Stimulated activated CD8-positive, alpha-beta memory T cell treated with anti-CD3 and anti-CD28 coated beads, Interleukin-4, amount 100 ng/mL, for 48 hours (primary cell): ENCODE results near the gene PCK1.
"Not testable (repeated sequence)": the region's sequence is repeated elsewhere in the genome, so short reads cannot be mapped to it uniquely, and the experiment has no call there.

Experiments used
- DNase-seq: peaks from one replicate; pipeline ENCODE4 v3.0.0-alpha.2; 2020

The PCK1 gene

DNA sequence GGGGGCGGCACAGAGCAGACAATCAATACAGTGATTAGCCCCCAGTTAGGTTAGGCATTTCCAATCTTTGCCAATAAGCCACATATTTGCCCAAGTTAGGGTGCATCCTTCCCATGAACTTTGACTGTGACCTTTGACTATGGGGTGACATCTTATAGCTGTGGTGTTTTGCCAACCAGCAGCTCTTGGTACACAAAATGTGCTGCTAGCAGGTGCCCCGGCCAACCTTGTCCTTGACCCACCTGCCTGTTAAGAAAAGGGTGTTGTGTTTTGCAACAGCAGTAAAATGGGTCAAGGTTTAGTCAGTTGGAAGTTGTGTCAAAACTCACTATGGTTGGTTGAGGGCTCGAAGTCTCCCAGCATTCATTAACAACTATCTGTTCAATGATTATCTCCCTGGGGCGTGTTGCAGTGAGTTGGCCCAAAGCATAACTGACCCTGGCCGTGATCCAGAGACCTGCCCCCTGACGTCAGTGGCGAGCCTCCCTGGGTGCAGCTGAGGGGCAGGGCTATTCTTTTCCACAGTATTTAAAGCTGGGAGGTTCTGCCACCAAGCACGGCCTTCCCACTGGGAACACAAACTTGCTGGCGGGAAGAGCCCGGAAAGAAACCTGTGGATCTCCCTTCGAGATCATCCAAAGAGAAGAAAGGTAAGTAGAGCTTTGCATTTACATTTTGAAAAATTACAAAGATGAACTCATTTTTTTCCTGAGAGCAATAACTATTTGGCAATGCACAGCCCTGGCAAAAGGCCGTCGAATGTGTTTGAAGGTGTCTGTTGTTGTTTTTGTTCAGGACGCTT lies at the start of gene PCK1:
Gene PCK1 (plus strand): TSS at position 557 of the 802 bp plus-strand sequence. CDS start 302 bp downstream, outside the sequence.
- DNase-seq, result no peak

DNA sequence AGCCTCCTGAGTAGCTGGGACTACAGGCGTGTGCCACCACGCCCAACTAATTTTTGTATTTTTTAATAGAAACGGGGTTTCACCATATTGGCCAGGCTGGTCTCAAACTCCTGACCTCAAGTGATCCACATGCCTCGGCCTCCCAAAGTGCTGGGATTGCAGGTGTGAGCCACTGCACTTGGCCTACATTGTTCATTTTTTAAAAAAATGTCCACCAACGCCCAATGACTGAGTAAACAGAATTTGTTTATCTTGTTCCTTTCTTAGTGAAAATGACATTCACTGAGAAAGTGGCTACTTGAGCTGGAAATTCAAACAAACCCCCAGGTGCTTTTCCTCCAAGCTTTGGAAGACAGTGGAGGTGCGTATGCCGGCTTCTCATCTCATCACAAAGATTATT lies 49.2 kb upstream of the PCK1 start:
- not testable (repeated sequence) for DNase-seq

DNA sequence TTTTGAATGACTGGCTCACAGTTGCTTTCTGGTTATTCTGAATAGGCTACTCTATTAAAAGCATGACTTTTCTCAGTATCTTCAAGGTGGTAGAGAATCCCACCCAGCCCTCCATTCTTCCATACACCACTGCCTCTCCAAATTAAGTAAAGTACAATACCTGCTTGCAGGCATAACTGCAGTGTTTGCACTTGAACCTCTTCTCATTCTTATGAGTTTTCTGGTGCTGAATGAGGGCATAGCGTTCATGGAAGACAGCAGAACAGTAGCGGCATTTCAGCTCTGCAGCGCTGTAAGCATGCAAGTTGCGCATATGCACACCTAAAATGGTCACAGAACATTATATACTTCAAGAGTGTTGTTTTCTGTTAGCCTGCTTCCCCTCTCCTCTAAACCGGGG lies 48.5 kb upstream of the PCK1 start:
- no peak for DNase-seq

DNA sequence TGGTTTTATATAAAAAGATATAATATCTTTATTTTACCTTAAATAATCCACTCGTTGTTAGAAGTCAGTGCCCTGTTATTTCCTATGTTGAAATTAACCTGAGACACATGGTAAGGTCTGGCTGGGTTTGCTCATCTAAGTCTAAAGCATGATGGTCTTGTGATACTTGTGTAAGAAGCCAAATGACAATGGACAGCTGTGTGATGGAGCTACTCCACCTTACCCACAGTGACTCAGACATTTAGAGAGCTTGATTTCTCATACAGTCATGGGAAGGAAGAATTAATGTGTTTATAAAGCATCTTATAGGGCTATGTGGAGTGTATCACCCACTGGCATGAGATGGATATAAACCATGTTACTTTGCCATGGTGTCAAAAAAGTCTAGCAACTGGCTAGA lies 47.7 kb upstream of the PCK1 start:
- DNase-seq, result no peak

DNA sequence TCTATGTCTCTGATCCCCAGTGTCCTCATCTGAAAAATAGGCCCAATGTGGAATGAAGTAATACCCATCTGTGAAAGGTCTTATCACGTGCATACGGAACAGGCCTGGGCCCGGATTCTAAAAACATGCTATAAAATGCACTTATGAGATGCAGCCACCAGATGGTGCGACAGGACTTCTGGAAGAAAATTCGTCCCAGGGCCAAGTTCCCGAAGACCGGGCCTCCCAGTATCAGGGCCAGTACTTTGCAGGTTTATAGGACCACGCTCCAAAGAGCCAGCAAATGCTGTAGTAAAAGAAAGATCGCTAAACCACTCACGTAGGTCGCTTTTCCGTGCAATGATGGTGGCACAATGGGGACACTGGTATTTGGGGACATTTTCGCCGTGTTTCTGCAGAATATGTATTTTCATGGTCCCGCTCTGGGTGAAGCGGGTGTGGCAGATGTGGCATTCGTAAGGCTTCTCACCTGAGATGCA lies 46.6 kb upstream of the PCK1 start:
- DNase-seq, result peak; percentile 43

DNA sequence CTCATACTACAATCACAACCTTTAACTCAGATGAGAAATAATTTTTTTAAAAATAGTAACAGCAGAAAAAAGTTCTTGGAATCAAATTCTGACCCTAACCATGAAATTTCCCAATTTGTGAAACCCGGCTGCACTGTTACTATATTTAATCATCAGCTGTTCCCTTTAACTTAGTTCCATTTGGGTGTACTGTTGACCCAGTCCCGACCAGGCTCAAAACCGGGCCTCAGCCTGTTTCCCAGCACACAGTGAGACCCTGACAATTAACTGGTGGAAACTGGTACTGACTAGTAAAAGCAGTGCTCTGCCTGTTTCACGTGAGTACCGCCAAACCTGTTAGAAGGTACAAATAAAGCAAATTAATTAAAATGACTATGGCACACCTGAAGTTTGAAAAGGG lies 43.0 kb upstream of the PCK1 start:
- no peak for DNase-seq

DNA sequence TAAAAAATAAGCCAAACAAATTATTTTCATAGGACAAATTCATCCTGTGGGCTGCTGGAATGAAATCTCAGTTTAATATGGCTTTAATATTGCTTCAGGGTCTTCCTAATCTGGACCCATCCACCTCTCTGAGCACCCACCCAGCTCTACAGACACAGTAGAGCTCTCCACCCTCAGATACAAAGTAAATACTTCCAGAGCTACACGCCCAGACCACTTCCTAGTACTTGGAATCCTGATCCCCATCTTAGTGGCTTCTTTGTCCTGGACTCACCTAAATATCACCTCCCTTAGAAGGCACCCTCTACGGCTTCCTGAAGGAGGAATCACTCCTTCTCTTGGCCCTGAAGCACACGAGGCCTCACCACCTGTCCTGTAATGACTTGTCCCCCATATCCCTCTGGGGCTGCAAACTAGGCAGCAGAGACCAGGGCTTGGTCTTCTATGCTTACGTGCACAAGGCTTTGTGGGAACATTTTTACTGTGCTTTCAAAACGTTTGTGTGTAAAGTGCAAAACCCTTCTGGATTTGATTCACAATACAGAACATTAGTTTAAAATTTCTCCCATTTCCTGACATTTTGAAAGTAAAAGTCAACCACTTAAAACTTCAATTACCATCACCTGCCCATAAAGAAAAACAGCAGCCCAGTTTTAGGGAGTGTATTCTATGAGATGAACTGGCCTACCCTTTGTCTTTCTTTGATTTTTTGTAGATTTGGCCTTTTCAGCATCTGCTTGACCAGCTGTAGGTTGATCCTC lies 38.4 kb upstream of the PCK1 start:
- no peak for DNase-seq

DNA sequence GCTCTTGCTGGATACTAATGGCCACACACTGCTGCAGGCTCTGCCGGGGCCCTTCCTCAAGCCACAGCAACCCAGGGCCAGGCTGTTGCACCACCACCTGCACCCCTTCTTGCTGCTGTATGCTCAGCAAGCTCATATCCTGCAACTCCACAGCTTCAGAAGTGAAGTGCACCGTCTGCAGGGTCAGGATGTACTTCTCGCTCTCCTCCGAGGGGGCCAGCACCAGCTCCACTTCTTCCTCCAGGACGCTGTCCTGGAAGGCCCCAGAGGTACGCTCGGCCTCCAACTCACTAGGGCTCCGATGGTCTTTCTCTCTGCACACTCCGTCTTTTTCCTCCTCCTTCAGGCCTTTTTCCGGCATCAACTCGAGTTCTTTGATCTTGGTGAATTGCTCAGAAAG lies 37.1 kb upstream of the PCK1 start:
- no peak for DNase-seq

DNA sequence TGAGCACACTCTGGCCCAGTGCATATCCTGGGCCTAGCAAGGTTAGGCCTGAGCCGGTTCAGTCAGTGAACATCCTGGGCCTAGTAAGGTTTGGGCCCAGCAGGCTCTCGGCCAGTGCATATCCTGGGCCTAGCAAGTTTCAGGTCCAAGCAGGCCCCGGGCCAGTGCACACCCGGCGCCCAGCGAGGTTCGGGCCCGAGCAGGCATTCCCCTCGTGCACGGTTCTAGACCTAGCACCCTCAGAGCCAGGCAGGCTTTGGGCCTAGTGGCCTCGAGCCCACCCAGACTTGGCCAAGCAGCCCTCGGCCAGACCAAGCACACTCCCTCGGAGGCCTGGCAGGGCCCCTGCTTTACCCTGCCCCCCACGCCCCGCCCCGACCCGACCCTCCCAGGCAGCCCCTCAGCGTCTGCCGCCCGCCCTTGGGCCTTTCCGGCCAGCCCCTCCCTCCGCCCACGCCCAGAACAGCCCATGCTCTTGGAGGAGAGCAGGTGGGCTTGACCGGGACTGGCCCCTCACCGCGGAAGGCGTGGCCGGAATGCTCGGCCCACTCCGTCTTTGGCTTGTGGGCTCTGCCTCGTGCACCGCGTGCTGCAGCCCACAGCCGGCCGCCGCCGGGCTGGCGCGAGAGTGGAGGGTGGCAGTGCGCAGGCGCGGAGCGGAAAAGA lies 36.3 kb upstream of the PCK1 start, which contains the start of gene CTCFL:
Gene CTCFL (minus strand): TSS at position 630 of the 666 bp plus-strand sequence. CDS start 935 bp downstream, outside the sequence.
- no peak for DNase-seq

DNA sequence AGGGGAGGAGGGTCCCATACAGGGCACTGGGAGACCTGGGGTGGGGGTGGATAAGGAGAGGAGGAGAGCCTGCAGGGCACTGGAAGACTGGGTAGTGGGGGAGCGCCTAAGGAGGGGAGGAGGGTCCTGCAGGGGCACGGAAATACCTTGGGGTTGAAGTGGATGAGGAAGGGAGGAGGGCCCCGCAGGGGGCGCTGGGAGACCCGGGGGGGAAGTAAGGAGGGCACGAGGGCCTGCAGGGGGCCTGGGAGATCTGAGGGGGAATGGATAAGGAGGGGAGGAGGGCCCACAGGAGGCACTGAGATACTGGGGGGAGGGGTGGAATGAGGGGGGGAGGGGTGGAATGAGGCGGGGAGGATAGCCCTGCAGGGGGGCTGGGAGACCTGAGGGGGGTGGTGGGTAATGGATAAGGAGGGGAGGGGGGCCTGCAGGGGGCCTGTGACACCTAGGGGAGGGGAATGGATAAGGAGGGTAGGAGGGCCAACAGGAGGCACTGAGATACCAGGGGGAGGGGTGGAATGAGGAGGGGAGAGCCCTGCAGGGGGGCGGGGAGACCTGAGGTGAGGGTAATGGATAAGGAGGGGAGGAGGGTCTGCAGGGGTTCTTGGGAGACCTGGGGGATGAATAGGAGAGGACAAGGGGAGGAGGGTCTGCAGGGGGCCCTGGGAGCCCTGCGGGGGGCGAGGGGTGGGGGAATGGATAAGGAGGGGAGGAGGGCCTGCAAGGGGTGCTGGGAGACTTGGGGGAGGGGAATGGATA lies 35.4 kb upstream of the PCK1 start:
- no peak for DNase-seq

DNA sequence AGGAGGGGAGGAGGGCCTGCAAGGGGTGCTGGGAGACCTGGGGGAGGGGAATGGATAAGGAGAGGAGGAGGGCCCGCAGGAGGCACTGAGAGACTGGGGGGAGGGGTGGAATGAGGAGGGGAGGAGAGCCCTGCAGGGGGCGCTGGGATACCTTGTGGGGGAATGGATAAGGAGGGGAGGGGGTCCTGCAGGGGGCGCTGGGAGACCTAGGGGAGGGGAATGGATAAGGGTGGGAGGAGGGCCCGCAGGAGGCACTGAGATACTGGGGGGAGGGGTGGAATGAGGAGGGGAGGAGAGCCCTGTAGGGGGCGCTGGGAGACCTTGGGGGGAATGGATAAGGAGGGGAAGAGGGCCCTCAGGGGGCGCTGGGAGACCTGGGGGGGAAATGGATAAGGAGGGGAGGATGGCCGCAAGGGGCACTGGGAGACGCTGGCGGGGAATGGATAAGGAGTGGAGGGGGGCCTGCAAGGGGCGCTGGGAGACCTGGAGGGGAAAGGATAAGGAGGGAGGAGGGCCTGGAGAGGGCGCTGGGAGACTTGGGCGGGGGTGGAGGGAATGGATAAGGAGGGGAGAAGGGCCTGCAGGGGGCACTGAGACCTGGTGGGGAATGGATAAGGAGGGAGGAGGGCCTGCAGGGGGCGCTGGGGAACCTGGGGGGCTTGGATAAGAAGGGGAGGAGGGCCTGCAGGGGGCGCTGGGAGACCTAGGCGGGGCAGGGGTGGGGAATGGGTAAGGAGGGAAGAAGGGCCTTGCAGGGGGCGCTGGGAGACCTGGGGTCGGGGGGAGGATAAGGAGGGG lies 34.6 kb upstream of the PCK1 start:
- DNase-seq, result peak; percentile 77

DNA sequence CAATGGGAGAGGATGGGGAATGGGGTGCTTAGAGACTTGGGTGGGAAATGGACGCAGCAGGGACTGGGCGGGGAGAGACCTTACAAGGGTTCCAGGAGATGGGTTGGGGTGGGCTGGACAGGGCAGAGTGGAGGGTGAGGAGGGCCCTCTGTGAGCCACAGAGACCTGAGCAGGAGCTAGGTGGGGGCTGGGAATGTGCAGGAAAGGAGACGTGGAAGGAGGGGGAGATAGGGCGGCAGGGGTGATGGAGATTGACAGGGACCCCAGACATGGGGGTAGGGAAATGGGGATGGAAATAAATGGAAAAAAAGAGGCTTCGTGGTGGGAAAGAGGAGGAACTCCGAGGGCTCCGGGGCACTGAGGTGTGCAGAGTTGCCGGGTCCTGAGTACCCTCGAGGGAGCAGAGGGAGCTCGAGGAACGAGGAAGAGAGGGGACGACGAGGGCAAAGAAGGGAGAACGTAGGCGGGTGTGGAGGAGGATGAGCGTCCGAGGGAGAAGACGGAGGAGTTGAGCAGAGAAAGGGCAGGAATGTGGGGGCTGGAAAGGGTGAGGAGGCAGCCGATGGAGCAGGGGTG lies 33.9 kb upstream of the PCK1 start:
- no peak for DNase-seq

DNA sequence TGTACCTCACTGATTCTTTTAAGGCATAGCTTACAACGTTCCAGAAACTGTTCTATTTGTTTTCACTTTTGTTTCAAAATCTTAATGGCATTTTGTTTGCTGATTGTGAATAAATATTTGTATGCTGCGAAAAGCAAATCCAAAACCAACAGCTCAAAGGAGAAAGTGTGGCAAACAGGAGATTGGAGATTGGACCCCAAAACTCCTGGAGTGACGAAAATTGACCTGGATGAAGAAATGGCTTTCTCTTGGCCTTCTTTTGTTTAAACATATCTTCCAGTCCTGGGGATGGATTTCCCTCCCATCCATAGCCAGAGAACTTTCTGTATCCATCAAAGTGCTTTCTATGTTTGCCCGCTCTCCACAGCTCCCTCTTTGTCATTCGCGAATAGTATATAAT lies 33.2 kb upstream of the PCK1 start:
- DNase-seq, result no peak

DNA sequence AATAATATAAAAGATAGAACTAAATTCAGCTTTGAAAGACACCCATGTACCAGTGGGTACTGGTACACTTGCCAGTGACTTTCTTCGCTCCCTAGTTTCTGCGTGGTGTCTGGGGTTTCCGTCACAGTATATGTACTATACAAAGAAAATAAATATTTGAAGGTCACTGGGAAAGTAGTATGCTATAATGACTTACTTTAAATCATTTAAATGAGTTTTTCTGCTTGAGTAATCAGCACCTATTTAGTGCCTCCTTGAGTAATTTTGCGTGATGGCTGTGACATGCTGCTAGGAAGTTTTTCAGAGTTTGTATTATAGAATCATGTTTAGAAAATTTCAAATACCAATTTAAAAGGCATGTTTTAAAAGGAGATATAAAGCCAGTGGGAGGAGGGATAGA lies 32.8 kb upstream of the PCK1 start:
- DNase-seq, result no peak

DNA sequence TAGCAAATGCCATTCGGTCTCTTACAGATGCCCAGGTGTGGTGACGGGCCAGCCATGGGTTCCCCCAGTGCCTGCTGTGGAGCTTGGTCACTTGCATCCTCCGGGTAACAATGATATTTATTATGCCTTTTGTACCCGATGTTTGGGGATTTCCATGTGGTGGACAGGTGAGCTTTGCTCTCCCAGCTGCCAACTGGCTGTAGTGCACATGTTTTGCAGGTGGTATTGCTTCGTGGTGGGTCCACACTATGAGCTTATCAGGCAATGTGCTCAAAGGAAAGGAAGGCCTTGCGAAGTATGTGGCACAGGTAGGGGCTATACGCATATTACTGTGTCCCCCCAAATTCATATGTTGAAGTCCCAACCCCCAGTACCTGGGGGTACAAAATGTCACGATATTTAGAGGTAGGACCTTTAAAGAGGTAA lies 31.7 kb upstream of the PCK1 start:
- DNase-seq, result no peak

DNA sequence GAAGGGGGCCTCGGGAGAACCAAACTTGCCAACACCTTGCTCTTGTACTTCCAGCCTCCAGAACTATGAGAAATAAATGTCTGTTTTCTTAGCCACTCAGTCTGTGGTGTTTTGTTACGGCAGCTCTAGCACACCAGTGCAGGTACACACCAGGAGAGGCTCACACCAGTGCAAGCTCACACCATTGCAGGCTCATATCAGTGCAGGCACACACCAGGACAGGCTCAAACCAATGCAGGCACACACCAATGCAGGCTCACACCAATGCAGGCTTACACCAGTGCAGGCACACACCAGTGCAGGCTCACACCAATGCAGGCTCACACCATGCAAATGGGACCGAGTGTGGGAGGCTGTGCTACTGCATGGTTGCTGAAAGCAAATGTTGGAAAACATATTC lies 31.1 kb upstream of the PCK1 start:
- no peak for DNase-seq

DNA sequence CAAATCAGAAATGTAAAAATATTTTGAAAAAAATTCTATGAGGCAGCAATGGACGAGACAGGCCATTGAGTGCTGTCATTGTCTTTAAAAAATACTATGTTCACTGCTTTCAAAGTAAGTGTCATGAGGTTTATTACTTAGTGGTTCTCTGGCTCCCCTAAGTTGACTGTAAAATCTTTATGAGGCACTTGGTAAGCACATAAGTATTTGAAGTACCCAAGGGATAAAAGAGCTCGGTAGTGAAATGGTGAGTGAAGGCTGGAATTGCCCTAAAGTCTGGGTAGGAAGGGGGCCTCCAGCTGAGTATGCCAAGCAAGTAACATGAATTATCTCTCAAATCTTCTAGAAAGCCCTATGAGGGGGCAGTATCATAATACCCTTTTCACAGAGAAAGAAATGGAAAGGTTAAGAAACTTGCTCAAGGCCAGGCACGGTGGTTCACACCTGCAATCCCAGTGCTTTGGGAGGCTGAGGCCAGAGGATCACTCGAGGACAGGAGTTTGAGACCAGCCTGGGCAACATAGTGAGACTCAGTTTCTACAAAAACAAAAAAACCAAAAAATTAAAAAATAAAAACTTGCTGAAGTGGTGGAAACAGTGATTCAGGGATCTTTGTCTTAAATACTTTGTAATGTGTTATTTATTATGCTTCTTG lies 30.5 kb upstream of the PCK1 start:
- no peak for DNase-seq

DNA sequence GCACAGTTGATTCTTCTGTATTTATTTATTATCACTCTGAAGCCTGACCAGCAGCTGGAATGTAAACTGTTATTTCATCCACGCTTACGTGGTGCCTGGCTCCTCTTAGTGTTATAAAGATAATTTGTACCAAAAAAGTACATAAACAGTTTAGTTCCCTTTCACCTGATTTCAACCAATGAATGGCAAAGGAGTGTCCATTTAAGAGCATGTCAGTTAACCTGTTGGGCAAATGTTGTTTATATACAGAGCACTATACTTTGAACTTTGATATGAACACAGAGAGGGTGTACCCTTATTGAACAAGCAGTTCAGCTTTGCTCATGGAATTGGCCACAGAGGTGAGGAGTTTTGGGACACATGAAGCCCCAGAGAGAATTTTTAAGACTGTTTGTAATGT lies 28.8 kb upstream of the PCK1 start:
- DNase-seq, result no peak

DNA sequence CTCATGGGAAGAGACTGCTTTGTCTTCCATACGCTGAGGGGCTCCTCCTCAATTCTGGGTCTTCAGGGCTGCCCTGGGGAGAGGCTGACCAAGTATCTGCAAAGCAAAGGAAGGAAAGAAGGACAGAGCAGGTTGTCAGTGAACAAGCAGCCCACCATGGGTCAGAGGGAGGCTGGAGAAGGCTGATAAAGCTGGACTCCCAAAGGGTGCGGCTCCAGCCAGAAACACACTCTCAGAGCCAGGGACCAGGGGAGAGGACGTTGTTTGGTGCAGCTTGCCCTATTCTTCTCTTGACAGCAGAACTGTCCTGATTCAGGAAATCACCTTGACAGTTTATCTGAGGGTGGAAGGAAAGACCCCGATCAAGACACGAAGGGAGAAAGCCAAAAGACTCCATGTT lies 25.6 kb upstream of the PCK1 start:
- DNase-seq, result no peak

DNA sequence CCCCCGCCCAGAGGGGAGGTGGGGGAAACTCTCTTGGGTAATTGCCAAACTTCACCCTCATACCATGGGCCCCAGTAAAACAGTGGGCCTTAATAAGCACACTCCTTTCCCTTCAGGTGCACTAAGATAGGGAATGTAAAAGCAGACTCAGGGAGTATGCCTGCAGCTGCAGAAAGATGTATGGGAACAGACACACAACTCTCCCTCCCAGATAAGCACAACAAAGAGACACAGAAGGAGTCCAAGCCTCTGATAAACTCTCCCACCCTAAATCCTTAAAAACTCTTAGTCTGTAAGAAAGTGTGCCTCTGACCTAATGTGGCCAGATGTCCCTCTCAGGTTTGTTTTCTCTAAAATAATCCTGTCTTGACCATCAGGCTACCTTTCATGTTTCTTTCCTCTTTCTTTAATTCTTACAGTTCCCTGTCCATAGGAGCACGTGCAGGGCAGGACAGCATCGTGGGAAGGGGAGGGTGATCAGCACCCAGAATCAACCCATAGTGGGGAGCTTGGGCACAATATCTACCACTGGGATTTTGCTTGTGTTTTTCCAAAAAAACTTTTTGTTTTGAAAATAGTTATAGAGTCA lies 24.7 kb upstream of the PCK1 start:
- DNase-seq, result no peak
